ENCODE results near the gene COL9A3.
"Not testable (repeated sequence)": the region's sequence is repeated elsewhere in the genome, so short reads cannot be mapped to it uniquely, and the experiment has no call there.

Gene COL9A3

DNA sequence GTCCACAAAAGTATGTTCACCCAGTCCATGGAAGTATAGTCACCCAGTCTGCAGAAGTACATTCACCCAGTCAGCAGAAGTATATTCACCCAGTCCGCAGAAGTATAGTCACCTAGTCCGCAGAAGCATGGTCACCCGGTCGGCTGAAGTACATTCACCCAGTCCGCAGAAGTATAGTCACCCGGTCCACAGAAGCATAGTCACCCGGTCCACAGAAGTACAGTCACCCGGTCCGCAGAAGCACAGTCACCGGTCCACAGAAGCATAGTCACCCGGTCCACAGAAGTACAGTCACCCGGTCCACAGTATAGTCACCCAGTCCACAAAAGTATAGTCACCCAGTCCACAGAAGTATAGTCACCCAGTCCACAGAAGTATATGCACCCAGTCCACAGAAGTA is 36.0 kb downstream of the COL9A3 start:
- Histone ChIP-seq H3K79me2 (ENCODE audit: control insufficient read depth, insufficient read depth, low read length, unreplicated experiment) (no peaks in the 10 kb centered on the region), H3K27me3 (ENCODE audit: insufficient read depth, low read length) (no peaks in the 10 kb centered on the region), H2AFZ (ENCODE audit: low read length, unreplicated experiment) (no peak overlapping the region), H3K4me1 (ENCODE audit: control insufficient read depth, insufficient read depth, low read length, unreplicated experiment) (no peaks in the 10 kb centered on the region), H3K27ac (ENCODE audit: low read depth, low read length) (no peak overlapping the region), H3K4me3 (ENCODE audit: low read depth, low read length) (no peak overlapping the region), H3K36me3 (ENCODE audit: insufficient read depth, low read length) (peaks cover 15% of the 10 kb centered on the region)

DNA sequence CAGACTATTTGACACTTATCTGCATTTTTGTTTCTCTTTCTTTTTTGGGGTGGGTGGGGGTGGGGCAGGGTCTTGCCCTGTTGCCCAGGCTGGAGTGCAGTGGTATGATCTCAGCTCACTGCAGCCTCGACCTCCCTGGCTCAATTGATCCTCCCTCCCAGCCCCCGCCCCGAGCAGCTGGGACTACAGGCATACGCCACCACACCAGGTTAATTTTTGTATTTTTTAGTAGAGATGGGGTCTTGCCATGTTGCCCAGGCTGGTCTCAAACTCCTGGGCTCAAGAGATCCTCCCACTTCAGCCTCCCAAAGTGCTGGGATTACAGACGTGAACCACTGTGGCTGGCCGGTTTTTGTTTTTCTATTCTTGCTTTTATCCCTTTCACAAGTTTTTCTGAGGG is 36.5 kb downstream of the COL9A3 start:
- not testable (repeated sequence) for H3K4me1 ChIP-seq (ENCODE audit: control insufficient read depth, insufficient read depth, low read length, unreplicated experiment); H2AFZ ChIP-seq (ENCODE audit: low read length, unreplicated experiment); H3K79me2 ChIP-seq (ENCODE audit: control insufficient read depth, insufficient read depth, low read length, unreplicated experiment); H3K4me3 ChIP-seq (ENCODE audit: low read depth, low read length); H3K27me3 ChIP-seq (ENCODE audit: insufficient read depth, low read length); H3K27ac ChIP-seq (ENCODE audit: low read depth, low read length)
- H3K36me3 ChIP-seq (ENCODE audit: insufficient read depth, low read length) = peaks cover 15% of the 10 kb centered on the region

DNA sequence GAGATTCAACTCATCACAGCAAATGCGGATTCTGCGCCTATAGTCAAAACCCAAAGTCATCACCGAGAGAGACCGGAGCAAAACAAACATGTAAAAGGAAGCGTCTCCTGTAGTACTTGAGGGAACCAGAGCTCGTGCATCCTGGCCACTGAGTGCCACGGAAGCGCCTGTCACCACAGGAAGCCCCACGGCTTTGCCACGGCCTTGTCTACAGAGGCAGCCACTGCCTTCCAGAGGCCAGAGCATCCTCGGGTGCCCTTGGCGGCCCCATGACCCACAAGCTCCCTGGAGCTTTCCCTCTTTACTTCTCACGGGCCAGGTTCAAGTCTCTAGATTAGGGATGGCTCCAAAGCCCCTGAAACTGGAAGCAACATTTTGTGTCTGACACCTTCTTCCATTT is 37.3 kb downstream of the COL9A3 start:
- H3K4me1 ChIP-seq (ENCODE audit: control insufficient read depth, insufficient read depth, low read length, unreplicated experiment) = no peaks in the 10 kb centered on the region
- peaks cover 15% of the 10 kb centered on the region for H3K36me3 ChIP-seq (ENCODE audit: insufficient read depth, low read length)
- no peak overlapping the region for H2AFZ ChIP-seq (ENCODE audit: low read length, unreplicated experiment)
- no peaks in the 10 kb centered on the region for H3K27me3 ChIP-seq (ENCODE audit: insufficient read depth, low read length)
- H3K27ac ChIP-seq (ENCODE audit: low read depth, low read length) = no peak overlapping the region
- no peak overlapping the region for H3K4me3 ChIP-seq (ENCODE audit: low read depth, low read length)
- H3K79me2 ChIP-seq (ENCODE audit: control insufficient read depth, insufficient read depth, low read length, unreplicated experiment) = peaks cover 7% of the 10 kb centered on the region

DNA sequence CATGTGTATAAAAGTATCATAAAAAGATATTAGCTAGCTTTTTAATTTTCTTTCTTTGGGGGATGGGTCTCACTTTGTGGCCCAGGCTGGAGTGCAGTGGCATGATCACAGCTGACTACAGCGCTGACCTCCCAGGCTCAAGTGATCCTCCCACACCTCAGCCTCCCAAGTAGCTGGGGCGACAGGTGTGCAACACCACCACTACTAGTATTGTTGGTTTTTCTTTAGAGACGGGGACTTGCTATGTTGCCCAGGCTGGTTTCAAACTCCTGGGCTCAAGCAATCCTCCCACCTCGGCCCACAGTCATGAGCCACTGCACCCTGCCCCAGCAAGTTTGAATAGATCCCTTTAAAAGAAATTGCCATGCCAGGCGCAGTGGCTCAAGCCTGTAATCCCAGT is 38.3 kb downstream of the COL9A3 start:
- Histone ChIP-seq H3K79me2 (ENCODE audit: control insufficient read depth, insufficient read depth, low read length, unreplicated experiment) (peaks cover 17% of the 10 kb centered on the region), H3K4me1 (ENCODE audit: control insufficient read depth, insufficient read depth, low read length, unreplicated experiment) (no peaks in the 10 kb centered on the region), H3K27ac (ENCODE audit: low read depth, low read length) (no peak overlapping the region), H3K4me3 (ENCODE audit: low read depth, low read length) (no peak overlapping the region), H3K27me3 (ENCODE audit: insufficient read depth, low read length) (no peaks in the 10 kb centered on the region), H3K36me3 (ENCODE audit: insufficient read depth, low read length) (peaks cover 15% of the 10 kb centered on the region), H2AFZ (ENCODE audit: low read length, unreplicated experiment) (no peak overlapping the region)

DNA sequence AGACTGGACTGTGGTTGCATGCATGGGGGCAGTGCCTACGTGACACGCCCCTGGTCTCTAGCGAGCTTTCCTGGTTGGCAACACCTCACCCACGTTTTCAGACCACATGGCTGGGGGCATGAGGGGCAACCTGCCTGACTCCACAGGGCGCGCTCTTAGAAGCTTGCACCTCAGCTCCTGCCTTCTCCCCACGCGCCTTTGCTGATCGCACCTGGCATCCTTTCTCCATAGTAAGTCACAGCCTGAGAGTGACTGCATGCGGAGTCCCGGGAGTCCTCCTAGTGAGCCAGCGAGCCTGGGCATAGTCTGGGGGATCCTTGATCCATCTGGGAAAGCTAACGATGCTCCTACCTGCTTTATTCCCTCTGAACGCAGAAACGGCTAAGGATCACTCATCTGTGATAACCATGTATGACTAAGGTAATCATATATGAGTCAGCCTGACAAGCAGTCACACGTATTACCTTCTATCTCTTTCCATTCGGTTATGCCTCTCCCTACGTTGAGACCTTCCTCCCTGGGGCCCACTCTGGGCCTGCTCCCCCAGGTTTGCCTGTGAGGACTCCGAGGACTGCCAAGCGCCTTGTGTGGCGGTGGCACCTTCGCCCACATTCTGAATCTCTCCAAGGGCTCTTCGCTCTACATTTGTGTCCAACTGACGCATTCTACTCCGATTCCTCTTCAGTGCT is 40.2 kb downstream of the COL9A3 start:
- no peaks in the 10 kb centered on the region for H3K27me3 ChIP-seq (ENCODE audit: insufficient read depth, low read length)
- H3K79me2 ChIP-seq (ENCODE audit: control insufficient read depth, insufficient read depth, low read length, unreplicated experiment) = peaks cover 25% of the 10 kb centered on the region
- H3K36me3 ChIP-seq (ENCODE audit: insufficient read depth, low read length) = peaks cover 15% of the 10 kb centered on the region
- peaks cover 2% of the 10 kb centered on the region for H3K4me1 ChIP-seq (ENCODE audit: control insufficient read depth, insufficient read depth, low read length, unreplicated experiment)
- H2AFZ ChIP-seq (ENCODE audit: low read length, unreplicated experiment) = no peak overlapping the region
- no peak overlapping the region for H3K27ac ChIP-seq (ENCODE audit: low read depth, low read length)
- H3K4me3 ChIP-seq (ENCODE audit: low read depth, low read length) = no peak overlapping the region

DNA sequence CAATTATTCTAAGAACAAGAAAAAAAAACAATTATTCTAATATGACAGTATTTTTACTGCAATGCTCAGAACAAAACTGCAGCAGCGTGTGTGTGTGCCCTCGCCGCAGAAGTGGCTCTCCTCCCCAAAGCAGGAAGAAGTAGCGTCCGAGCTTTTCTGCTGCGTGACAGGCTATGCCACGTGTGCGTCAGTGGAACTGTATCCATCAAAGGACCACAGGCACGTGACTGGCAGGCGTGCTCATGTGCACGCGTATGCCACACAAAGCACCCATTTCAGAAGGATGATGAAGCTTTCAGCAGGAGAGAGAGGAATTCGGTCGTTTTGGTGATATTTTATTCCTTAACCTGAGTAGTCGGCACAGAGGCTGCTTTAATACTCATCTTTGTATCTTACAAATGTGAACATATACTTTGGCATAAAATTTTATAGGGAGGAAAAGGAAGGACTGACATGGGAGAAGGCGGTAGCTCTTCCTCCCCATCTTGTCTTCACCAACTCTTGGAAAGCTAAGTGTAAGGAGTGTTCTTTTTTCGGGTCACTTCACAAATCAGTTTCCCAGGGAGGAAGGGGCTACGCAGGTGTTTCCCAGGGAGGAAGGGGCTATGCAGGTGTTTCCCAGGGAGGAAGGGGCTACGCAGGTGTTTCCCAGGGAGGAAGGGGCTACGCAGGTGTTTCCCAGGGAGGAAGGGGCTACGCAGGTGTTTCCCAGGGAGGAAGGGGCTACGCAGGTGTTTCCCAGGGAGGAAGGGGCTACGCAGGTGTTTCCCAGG is 41.4 kb downstream of the COL9A3 start:
- peaks cover 25% of the 10 kb centered on the region for H3K79me2 ChIP-seq (ENCODE audit: control insufficient read depth, insufficient read depth, low read length, unreplicated experiment)

DNA sequence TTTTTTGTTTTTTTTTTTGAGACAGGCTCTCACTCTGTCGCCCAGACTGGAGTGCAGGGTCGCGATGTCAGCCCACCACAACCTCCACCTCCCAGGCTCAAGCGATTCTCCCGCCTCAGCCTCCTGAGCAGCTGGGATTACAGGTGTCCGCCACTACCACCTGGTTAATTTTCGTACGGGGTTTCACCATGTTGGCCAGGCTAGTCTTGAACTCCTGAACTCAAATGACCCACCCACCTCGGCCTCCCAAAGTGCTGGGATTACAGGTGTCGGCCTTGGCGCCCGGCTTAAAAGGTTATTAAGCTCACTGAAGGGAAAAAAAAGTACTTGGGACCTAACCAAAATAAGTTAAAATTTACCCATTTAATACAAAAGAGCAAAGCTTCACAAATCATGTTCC is 42.9 kb downstream of the COL9A3 start:
- Histone ChIP-seq H3K79me2 (ENCODE audit: control insufficient read depth, insufficient read depth, low read length, unreplicated experiment) (peaks cover 25% of the 10 kb centered on the region), H3K27ac (ENCODE audit: low read depth, low read length) (no peak overlapping the region)

More for the DNA sequence above, 41.4 kb downstream of the COL9A3 start:
- no peak overlapping the region for H2AFZ ChIP-seq (ENCODE audit: low read length, unreplicated experiment)
- H3K4me3 ChIP-seq (ENCODE audit: low read depth, low read length) = no peak overlapping the region
- H3K36me3 ChIP-seq (ENCODE audit: insufficient read depth, low read length) = peaks cover 15% of the 10 kb centered on the region
- H3K27ac ChIP-seq (ENCODE audit: low read depth, low read length) = no peak overlapping the region
- peaks cover 2% of the 10 kb centered on the region for H3K4me1 ChIP-seq (ENCODE audit: control insufficient read depth, insufficient read depth, low read length, unreplicated experiment)
- H3K27me3 ChIP-seq (ENCODE audit: insufficient read depth, low read length) = no peaks in the 10 kb centered on the region

DNA sequence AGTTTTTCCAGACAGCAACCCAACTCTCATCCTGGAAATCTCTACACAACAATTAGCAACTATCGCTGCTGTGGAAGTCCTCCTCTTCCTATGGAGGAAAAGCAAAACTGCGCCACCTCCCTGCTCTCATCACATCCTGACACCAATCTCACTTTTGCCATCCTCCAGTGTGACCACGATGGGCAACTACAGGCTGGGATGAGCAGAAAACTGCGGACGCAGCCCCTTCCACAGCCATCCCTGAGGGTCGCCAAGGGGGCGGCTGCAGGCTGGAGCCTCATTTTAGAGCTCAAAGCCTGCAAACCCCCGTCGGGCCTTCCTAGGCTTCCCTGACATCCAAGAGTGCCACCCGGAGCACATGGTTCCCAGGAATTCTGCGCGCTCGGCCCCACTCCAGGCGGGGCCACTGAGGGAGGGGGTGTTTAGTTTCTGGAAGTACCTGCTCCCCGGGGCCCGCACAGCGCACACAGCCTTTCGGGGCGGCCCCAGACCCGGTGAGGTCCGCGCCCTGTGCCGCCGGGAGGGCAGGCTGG is 43.6 kb downstream of the COL9A3 start:
- Histone ChIP-seq H3K4me1 (ENCODE audit: control insufficient read depth, insufficient read depth, low read length, unreplicated experiment) (peaks cover 2% of the 10 kb centered on the region), H3K79me2 (ENCODE audit: control insufficient read depth, insufficient read depth, low read length, unreplicated experiment) (peaks cover 25% of the 10 kb centered on the region), H3K36me3 (ENCODE audit: insufficient read depth, low read length) (peaks cover 4% of the 10 kb centered on the region; the same call in 1 of the 2 replicates), H3K4me3 (ENCODE audit: low read depth, low read length) (peak overlapping the region; percentile 74), H3K27me3 (ENCODE audit: insufficient read depth, low read length) (no peaks in the 10 kb centered on the region), H2AFZ (ENCODE audit: low read length, unreplicated experiment) (no peak overlapping the region), H3K27ac (ENCODE audit: low read depth, low read length) (no peak overlapping the region)

More for the DNA sequence above, 42.9 kb downstream of the COL9A3 start:
- H3K36me3 ChIP-seq (ENCODE audit: insufficient read depth, low read length) = peaks cover 8% of the 10 kb centered on the region
- peaks cover 2% of the 10 kb centered on the region for H3K4me1 ChIP-seq (ENCODE audit: control insufficient read depth, insufficient read depth, low read length, unreplicated experiment)
- H3K27me3 ChIP-seq (ENCODE audit: insufficient read depth, low read length) = no peaks in the 10 kb centered on the region
- H3K4me3 ChIP-seq (ENCODE audit: low read depth, low read length) = peak overlapping the region; percentile 74
- H2AFZ ChIP-seq (ENCODE audit: low read length, unreplicated experiment) = no peak overlapping the region

DNA sequence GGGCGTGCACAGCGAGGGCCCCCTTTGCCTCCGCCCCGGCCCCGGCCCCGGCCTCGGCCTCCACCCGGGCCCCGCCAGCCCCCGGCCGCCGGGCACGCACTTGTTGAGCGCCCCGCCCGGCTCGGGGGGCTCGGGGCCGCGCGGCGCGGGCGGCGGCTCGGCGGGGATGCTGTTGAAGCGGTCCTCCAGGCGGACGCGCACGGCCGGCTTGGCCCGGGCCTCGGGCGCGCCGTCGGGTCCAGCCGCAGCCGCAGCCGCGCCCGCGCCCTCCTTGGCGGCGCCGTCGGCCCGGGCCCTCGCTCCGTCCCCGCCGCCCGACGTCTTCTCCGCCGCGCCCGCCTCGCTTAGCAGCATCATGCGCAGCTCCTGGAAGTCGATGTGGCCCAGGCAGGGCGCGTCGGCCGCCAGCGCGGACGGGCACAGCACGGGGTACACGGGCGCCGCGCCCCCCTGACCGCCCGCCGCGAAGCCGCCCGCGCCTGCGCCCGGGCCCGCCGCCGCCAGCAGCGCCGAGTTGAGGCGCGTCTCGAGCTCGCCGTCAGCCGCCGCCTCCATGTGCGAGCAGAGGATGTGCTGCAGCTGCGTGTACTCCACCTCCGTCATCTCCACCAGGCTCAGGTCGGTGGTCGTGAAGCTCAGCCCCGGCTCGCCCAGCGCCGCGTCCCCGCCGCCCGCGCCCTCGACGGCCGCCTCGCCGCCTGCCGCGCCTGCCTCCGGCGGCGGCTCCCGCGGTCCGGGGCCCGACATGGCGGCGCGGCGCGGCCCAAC is 44.3 kb downstream of the COL9A3 start:
- peaks cover 2% of the 10 kb centered on the region for H3K4me1 ChIP-seq (ENCODE audit: control insufficient read depth, insufficient read depth, low read length, unreplicated experiment)
- H3K79me2 ChIP-seq (ENCODE audit: control insufficient read depth, insufficient read depth, low read length, unreplicated experiment) = peaks cover 25% of the 10 kb centered on the region
- H2AFZ ChIP-seq (ENCODE audit: low read length, unreplicated experiment) = peak overlapping the region; percentile 54
- no peak overlapping the region for H3K27ac ChIP-seq (ENCODE audit: low read depth, low read length)
- peak overlapping the region; percentile 74 for H3K4me3 ChIP-seq (ENCODE audit: low read depth, low read length)
- H3K27me3 ChIP-seq (ENCODE audit: insufficient read depth, low read length) = no peaks in the 10 kb centered on the region
- peaks cover 4% of the 10 kb centered on the region; the same call in 1 of the 2 replicates for H3K36me3 ChIP-seq (ENCODE audit: insufficient read depth, low read length)

DNA sequence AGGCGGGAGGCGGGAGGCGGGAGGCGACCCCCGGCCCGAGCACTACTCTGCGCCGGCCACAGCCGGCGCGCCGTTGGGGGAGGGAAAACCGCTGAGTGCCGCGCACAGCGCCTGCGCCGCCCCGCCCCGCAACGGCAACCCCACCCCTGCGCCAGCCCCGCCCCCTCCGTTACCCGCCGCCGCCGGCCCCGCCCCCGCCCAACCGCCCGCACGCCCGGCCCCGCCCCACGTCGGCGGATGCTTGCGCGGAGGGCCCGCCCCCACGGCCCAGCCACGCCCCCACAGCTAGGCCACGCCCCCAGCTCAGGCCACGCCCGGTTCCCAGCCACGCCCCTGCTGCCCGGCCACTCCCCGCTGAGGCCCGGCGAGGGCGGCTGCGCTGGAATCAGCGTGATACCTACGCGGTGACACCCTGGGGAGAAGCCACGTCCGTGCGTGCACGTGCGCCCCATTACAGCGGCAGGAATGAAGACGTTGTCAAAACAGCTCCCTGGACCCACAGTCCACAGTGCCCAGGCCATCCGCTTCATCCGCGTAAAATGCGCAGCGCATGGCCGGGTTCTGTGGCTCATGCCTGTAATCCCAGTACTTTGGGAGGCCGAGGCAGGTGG is 45.0 kb downstream of the COL9A3 start, which contains the start of gene TCFL5:
TCFL5 (minus strand) TSS at position 97 of the 611 bp plus-strand sequence. CDS start 152 bp downstream, outside the sequence.
- Histone ChIP-seq H3K4me1 (ENCODE audit: control insufficient read depth, insufficient read depth, low read length, unreplicated experiment) (peaks cover 2% of the 10 kb centered on the region), H3K36me3 (ENCODE audit: insufficient read depth, low read length) (peaks cover 2% of the 10 kb centered on the region; the same call in 1 of the 2 replicates), H2AFZ (ENCODE audit: low read length, unreplicated experiment) (peak within 1 kb of the TSS; percentile 54), H3K27ac (ENCODE audit: low read depth, low read length) (no peak within 1 kb of the TSS), H3K79me2 (ENCODE audit: control insufficient read depth, insufficient read depth, low read length, unreplicated experiment) (peaks cover 25% of the 10 kb centered on the region), H3K4me3 (ENCODE audit: low read depth, low read length) (peak within 1 kb of the TSS; percentile 74), H3K27me3 (ENCODE audit: insufficient read depth, low read length) (no peaks in the 10 kb centered on the region)
